BLaER1 treated with 17β-estradiol and CSF1 and Interleukin-3, amounts not matched to agents 10 nM and 100 nM (cell line): ENCODE measurements around the gene LSM2.
"Not testable (repeated sequence)": the region's sequence is repeated elsewhere in the genome, so short reads cannot be mapped to it uniquely, and the experiment has no call there.

Experiments
- H3K27ac ChIP-seq, 11 experiments: shearing (Covaris generic); formaldehyde crosslinking; 2 replicates each; pipeline ENCODE4 v1.8.1; 2022
- H3K27me3 ChIP-seq, 11 experiments: shearing (Covaris generic); formaldehyde crosslinking; 2 replicates each; pipeline ENCODE4 v1.8.1; 2022
- H3K36me3 ChIP-seq, 11 experiments: shearing (Covaris generic); formaldehyde crosslinking; 2 replicates each; pipeline ENCODE4 v1.8.1; 2022
- H3K4me1 ChIP-seq, 10 experiments: shearing (Covaris generic); formaldehyde crosslinking; 2 replicates each; pipeline ENCODE4 v1.8.1; 2022
- H3K4me2 ChIP-seq, 11 experiments: shearing (Covaris generic); formaldehyde crosslinking; 2 replicates each; pipeline ENCODE4 v1.8.1; 2022
- H3K4me3 ChIP-seq, 10 experiments: shearing (Covaris generic); formaldehyde crosslinking; 2 replicates each; pipeline ENCODE4 v1.8.1; 2022
- H3K9ac ChIP-seq, 11 experiments: shearing (Covaris generic); formaldehyde crosslinking; 2 replicates each; pipeline ENCODE4 v1.8.1; 2022
- H3K9me3 ChIP-seq, 11 experiments: shearing (Covaris generic); formaldehyde crosslinking; replicated peaks in 1 of 11; 2 replicates each; pipeline ENCODE4 v1.8.1; 2022
- H4K20me1 ChIP-seq, 11 experiments: shearing (Covaris generic); formaldehyde crosslinking; 2 replicates each; pipeline ENCODE4 v1.8.1; 2022
- Cebpa-rat ChIP-seq, 11 experiments: shearing (Covaris generic); IDR thresholded peaks; 2 replicates each; pipeline ENCODE4 v1.8.1; 2022

The LSM2 gene

DNA sequence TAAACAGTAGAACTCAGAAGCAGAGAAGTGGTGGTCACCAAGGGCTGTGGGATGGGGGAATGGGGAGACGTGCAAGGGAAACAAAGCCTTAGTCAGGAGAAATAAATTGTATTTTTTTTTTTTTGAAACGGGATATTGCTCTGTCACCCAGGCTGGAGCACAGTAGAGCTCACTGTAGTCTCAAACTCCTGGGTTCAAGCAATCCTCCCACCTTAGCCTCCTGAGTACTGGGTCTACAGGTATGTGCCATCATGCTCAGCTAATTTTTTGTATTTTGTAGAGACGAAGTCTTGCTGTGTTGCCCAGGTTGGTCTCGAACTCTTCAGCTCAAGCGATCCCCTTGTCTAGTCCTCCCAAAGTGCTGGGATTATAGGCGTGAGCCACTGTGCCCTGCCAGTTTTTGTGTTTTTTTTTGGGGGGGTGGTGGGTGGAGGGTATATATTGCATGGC is 24.1 kb upstream of the LSM2 start:
- peak overlapping the region; percentile 69 to 98 (median 79) for H3K9ac ChIP-seq
- H3K9me3 ChIP-seq = no peaks in the 10 kb centered on the region
- TF ChIP-seq Cebpa-rat (IDR thresholded peaks at IDR 0.05) = peak in 1 of 11 experiments; percentile 4; a peak in 1 of 22 replicates
- peak overlapping the region; percentile 31 to 96 (median 68); a peak in 21 of 22 replicates for H3K27ac ChIP-seq
- peak overlapping the region; percentile 92 to 99 (median 96) for H3K4me2 ChIP-seq
- H3K4me1 ChIP-seq = peaks cover 40 to 47% (median 43%) of the 10 kb centered on the region in 10 experiments
- H3K36me3 ChIP-seq = peaks cover 0 to 14% (median 2%) of the 10 kb centered on the region in 11 experiments; a peak in 17 of 22 replicates
- peak overlapping the region; percentile 68 to 80 (median 76) for H3K4me3 ChIP-seq
- peaks cover 4 to 32% (median 10%) of the 10 kb centered on the region in 11 experiments; a peak in 20 of 22 replicates for H4K20me1 ChIP-seq
- no peaks in the 10 kb centered on the region for H3K27me3 ChIP-seq

DNA sequence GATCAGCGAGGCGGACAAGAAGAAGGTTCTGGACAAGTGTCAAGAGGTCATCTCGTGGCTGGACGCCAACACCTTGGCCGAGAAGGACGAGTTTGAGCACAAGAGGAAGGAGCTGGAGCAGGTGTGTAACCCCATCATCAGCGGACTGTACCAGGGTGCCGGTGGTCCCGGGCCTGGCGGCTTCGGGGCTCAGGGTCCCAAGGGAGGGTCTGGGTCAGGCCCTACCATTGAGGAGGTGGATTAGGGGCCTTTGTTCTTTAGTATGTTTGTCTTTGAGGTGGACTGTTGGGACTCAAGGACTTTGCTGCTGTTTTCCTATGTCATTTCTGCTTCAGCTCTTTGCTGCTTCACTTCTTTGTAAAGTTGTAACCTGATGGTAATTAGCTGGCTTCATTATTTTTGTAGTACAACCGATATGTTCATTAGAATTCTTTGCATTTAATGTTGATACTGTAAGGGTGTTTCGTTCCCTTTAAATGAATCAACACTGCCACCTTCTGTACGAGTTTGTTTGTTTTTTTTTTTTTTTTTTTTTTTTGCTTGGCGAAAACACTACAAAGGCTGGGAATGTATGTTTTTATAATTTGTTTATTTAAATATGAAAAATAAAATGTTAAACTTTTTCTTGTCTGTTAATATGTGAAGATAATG is 23.0 kb upstream of the LSM2 start:
- H3K9ac ChIP-seq = peak overlapping the region; percentile 69 to 98 (median 79)
- TF ChIP-seq Cebpa-rat (IDR thresholded peaks at IDR 0.05) = no peak
- peak overlapping the region; percentile 31 to 96 (median 68); a peak in 20 of 22 replicates for H3K27ac ChIP-seq
- H4K20me1 ChIP-seq = peaks cover 0 to 26% (median 5%) of the 10 kb centered on the region in 11 experiments; a peak in 12 of 22 replicates
- no peaks in the 10 kb centered on the region for H3K9me3 ChIP-seq
- no peaks in the 10 kb centered on the region for H3K27me3 ChIP-seq
- H3K4me3 ChIP-seq = peak overlapping the region; percentile 68 to 80 (median 76)
- H3K4me1 ChIP-seq = peaks cover 44 to 55% (median 53%) of the 10 kb centered on the region in 10 experiments
- H3K36me3 ChIP-seq = peaks cover 0 to 9% (median 0%) of the 10 kb centered on the region in 11 experiments; a peak in 4 of 22 replicates
- peak overlapping the region; percentile 92 to 99 (median 96) for H3K4me2 ChIP-seq

GRCh38 chr6:31827286-31828079 is 20.7 kb upstream of the LSM2 start, which contains the start of gene HSPA1B:
TSS of gene HSPA1B (plus strand) at chr6:31827738. CDS start at chr6:31827951, 213 bp downstream.
- H3K4me2 ChIP-seq = peak within 1 kb of the TSS; percentile 86 to 98 (median 92)

DNA sequence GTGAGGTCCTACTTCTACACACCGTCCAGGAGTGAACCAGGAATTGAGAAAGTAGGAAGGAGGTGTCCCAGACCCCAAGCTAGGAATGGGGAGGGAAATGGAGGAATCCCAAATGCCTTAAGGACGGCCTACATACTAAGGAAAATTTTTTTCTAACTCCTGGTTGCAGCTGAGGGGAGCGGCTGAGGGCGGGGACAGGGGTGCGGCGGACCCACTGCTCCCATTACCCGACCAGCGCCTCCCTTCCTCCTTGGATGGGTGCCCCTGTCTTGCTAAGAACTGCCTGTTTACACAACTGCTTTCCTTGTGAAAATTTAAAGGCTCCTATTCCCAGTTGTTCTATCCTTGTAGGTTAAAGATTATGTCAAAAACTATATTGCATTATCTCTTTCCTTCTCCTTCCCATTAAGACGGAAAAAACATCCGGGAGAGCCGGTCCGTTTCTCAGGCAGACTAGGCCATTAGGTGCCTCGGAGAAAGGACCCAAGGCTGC is 20.1 kb upstream of the LSM2 start:
- H3K4me2 ChIP-seq = peak overlapping the region; percentile 86 to 98 (median 92)
- no peaks in the 10 kb centered on the region for H3K27me3 ChIP-seq
- peaks cover 46 to 57% (median 53%) of the 10 kb centered on the region in 10 experiments for H3K4me1 ChIP-seq
- peaks cover 0 to 24% (median 5%) of the 10 kb centered on the region in 11 experiments; a peak in 12 of 22 replicates for H4K20me1 ChIP-seq
- H3K27ac ChIP-seq = peak overlapping the region; percentile 77 to 92 (median 85)
- H3K9ac ChIP-seq = peak overlapping the region; percentile 76 to 86 (median 83)
- no peaks in the 10 kb centered on the region for H3K9me3 ChIP-seq
- peaks cover 0 to 9% (median 0%) of the 10 kb centered on the region in 11 experiments; a peak in 4 of 22 replicates for H3K36me3 ChIP-seq
- TF ChIP-seq Cebpa-rat (IDR thresholded peaks at IDR 0.05) = no peak
- peak overlapping the region; percentile 61 to 79 (median 72) for H3K4me3 ChIP-seq

More at GRCh38 chr6:31827286-31828079, 20.7 kb upstream of the LSM2 start, which contains the start of gene HSPA1B:
- H3K27ac ChIP-seq = peak within 1 kb of the TSS; percentile 77 to 92 (median 85)
- H3K9ac ChIP-seq = peak within 1 kb of the TSS; percentile 76 to 86 (median 83)
- H3K4me3 ChIP-seq = peak within 1 kb of the TSS; percentile 61 to 79 (median 72)
- TF ChIP-seq Cebpa-rat (IDR thresholded peaks at IDR 0.05) = no peak
- no peaks in the 10 kb centered on the region for H3K27me3 ChIP-seq
- peaks cover 0 to 26% (median 5%) of the 10 kb centered on the region in 11 experiments; a peak in 12 of 22 replicates for H4K20me1 ChIP-seq
- H3K9me3 ChIP-seq = no peaks in the 10 kb centered on the region
- H3K4me1 ChIP-seq = peaks cover 44 to 60% (median 57%) of the 10 kb centered on the region in 10 experiments
- H3K36me3 ChIP-seq = peaks cover 0 to 9% (median 0%) of the 10 kb centered on the region in 11 experiments; a peak in 4 of 22 replicates

DNA sequence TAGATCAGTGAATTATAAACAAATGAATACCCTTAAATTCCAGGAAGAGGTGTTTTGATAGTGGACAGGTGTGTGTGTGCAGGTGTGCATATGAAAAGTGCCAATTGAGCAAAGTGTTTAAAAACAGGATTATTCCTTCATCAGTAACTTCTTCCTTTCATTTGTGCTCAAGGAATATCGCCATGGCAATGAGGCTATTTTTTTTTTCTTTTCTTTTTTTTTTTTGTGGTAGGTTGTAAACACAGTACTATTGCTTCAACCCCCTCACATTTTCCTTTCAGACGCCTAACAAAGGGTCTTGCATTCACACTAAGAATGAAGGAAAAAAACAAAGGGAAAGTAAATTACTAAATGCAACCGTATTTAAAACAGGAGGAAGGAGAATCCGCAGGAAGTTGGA is 18.8 kb upstream of the LSM2 start:
- Histone ChIP-seq H3K27me3 (no peaks in the 10 kb centered on the region), H3K9me3 (no peaks in the 10 kb centered on the region), H3K9ac (peak overlapping the region in 3 of 11 experiments; percentile 81 to 85 (median 84); a peak in 3 of 22 replicates), H3K36me3 (no peaks in the 10 kb centered on the region), H3K4me3 (no peak overlapping the region), H3K4me2 (peak overlapping the region; percentile 86 to 98 (median 92); a peak in 17 of 22 replicates), H3K4me1 (peaks cover 44 to 56% (median 52%) of the 10 kb centered on the region in 10 experiments), H3K27ac (peak overlapping the region in 10 of 11 experiments; percentile 77 to 92 (median 86); a peak in 16 of 22 replicates), H4K20me1 (peaks cover 0 to 14% (median 5%) of the 10 kb centered on the region in 11 experiments; a peak in 12 of 22 replicates)
- no peak for TF ChIP-seq Cebpa-rat (IDR thresholded peaks at IDR 0.05)

DNA sequence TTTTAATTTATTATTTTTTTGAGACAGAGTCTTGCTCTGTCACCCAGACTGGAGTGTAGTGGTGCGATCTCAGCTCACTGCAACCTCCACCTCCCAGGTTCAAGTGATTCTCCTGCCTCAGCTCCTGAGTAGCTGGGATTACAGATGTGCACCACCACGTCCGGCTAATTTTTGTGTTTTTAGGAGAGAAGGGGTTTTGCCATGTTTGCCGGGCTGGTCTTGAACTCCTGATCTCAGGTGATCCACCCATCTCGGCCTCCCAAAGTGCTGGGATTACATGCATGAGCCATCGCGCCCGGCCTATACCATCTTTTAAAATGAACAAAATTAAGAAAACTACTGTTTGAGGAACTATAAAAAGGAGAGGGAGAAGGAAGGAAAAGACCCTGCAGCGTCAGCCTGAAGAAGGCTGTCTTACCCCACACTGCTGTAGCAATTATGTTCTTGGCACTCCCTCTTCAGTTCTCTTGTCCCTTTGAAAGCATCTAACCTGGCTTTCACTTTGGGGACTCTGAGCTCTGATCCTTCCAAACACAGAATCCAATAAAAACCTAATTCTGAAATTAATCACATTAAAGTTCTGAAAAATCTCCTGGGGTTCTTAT is 16.9 kb upstream of the LSM2 start:
- peak overlapping the region; percentile 5 to 98 (median 85); a peak in 19 of 22 replicates for H3K4me2 ChIP-seq
- H3K27ac ChIP-seq = peak overlapping the region in 4 of 11 experiments; percentile 20 to 91 (median 62); a peak in 6 of 22 replicates
- H3K36me3 ChIP-seq, H3K9me3 ChIP-seq, H3K27me3 ChIP-seq, H4K20me1 ChIP-seq: not testable (repeated sequence)
- H3K4me3 ChIP-seq = 0 out of 20 replicates have a peak overlapping the region, but pooled peaks of 1 of the 10 experiments have one; percentile 56
- peak overlapping the region in 9 of 11 experiments; percentile 1 to 92 (median 32); a peak in 10 of 22 replicates for H3K9ac ChIP-seq
- peaks cover 47 to 75% (median 70%) of the 10 kb centered on the region in 10 experiments for H3K4me1 ChIP-seq

- Histone ChIP-seq H3K4me3 (peak overlapping the region; percentile 55 to 75 (median 66)), H4K20me1 (peaks cover 0 to 6% (median 0%) of the 10 kb centered on the region in 11 experiments; a peak in 1 of 22 replicates), H3K4me2 (peak overlapping the region; percentile 73 to 99 (median 96)), H3K27ac (peak overlapping the region; percentile 77 to 94 (median 85)), H3K9ac (peak overlapping the region; percentile 74 to 92 (median 83)), H3K36me3 (no peaks in the 10 kb centered on the region), H3K9me3 (no peaks in the 10 kb centered on the region), H3K4me1 (peaks cover 61 to 89% (median 81%) of the 10 kb centered on the region in 10 experiments), H3K27me3 (no peaks in the 10 kb centered on the region; a peak in 1 of 22 replicates)
- TF ChIP-seq Cebpa-rat (IDR thresholded peaks at IDR 0.05) = no peak
These were observed 15.5 kb upstream of the LSM2 start for GRCh38 chr6:31822036-31822821.
